ENCODE data around the gene LYRM4. TPM values are rescaled to one million over a fixed set of nuclear protein-coding genes. Genes with fewer than 3 reads are reported as not detected.
A peak's percentile ranks its signal among the peaks of the same experiment; 100 is the strongest.

The LYRM4 gene
- total RNA-seq, 1 donor from 2014 or later: 20.4 TPM

DNA sequence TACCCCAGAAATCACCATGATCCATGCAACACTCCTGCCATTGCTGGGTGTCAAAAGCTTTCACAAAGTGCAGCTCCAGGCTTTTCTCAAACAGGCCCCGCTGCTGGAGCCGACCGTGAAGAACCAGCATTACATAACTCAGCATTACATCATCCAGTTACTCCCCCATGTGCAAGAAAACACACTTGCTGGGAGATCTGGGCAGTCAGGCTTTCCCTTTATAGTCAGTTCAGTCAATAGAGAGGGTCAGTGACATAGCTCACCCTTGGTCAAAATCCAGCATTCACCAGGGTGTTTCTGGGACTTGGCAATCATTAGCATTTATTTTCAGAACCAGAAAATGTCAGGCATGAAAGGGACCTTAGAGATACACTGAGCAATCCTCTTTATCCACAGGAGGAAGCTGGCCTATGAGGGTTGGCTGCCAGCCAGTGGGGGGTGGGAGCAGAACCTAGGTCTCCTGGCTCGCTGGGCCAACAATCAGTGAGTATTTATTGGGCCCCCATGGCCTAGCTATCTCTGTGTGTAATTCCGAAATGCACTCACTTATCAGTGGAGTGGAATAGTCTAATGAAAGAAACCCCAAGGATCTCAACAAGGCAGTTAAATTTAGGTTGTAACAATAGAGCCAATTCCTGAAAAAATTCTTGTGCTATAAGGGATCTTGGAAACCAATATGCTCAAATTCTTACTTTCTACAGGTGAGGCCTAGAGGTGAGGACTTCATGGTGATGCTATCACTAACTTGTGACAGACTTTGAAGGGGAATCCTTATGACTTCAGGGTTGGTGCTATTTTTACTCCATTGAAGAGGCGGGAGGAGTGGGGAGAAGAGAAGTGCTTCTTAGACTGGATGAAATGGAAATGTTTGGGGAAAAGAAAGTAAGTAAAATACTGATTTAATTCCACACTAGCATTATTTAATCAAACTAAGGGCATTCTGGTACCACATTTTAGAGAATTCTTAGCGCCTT is 54.6 kb downstream of the LYRM4 start:
- no peak for DNase-seq (ENCODE audit: low read depth, low spot score)

DNA sequence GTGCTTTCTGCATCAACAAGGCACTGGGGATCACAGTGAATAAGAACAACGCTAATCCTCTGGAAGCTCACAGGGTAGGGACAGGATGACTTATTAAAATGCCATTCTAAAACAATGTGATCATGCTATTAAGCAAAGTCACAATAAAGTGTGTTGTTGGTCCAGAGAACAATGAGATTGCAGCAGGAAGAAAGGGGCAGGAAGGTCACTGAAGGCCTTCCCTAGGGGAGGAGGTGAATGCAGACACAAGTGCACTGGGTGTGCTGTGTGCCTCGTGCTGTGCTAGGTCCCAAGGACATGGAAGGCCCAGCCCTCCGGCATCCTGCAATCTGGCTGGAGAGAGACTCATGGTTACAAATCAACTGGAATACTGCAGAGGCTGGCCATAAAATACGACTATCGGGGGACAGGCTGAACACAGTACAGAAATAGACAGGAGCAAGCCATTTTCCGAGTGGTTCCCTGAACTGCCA is 55.7 kb downstream of the LYRM4 start:
- no peak for DNase-seq (ENCODE audit: low read depth, low spot score)

DNA sequence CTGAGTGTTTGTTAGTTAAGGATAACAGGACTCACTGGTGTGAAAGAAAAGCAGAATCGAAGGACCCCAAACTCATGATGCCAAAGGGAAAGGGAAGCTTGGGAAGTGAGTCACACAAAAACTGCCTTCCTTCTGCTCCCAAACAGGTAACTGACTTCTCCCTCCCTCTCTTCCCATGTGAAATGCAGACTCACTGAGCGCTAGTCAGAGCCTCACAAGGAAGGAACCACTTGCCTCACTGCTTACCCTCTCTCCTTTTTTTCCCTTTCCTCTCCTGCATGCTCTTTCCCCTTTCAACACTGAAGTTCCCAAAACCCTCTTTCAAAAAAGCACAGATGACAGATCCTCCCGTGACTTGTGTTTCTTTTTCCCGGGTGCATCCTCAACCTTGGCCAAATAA is 56.4 kb downstream of the LYRM4 start:
- DNase-seq (ENCODE audit: low read depth, low spot score): no peak

DNA sequence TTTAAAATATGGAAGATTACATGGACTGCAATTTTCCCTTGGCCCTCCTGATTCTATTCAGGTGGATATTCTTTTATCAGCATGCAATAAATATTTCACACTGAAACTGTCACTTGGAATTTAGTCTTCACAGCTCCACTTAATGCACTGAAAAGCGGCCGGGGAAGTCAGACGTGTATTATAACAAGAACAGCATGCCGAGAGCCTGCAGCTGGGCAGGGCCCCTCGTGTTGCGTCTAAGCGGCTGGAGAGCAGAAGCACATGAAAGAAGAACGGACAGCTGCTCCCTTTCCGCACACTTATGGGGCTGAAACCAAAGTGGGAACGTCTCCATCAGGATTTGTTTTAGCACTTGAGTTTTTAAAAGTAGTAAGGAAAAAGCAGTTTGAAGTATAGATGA is 57.2 kb downstream of the LYRM4 start:
- DNase-seq (ENCODE audit: low read depth, low spot score): no peak

DNA sequence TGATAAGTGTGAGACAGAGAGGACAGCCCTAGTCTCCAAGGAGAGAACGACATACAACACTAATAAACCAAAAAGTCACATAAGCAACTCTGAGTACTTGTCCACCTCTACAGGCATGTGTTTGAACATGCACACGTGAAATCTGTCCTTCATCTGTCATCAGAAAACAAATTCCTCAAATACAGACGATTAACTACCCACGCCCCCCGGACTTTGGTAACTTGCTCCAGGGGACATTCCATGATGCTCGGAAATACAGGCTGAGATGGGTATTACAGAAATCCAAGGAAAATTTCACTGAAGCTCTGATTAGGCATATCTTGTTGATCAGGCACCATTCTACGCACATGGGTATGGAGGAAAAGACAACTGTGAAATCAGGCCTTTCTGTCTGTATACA is 57.8 kb downstream of the LYRM4 start:
- no peak for DNase-seq (ENCODE audit: low read depth, low spot score)

DNA sequence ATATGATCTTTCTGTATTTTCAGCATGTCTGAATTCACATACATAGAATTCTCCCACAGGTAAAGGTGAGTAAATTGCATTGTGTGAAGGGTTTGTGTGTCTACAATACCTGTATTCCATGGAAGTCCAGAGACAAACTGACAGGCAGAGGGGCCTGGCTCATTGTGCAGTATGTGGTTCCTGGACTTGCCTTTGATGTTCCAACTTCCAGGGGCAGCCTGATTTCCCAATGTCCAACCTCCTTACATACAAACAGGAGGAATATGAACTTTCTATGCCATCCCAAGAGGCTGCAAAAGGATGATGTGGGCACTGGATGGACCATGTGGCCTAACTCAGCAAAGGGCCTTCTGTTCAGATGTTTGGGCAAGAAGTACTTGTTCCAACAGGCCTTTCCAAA is 58.5 kb downstream of the LYRM4 start:
- DNase-seq (ENCODE audit: low read depth, low spot score): no peak

DNA sequence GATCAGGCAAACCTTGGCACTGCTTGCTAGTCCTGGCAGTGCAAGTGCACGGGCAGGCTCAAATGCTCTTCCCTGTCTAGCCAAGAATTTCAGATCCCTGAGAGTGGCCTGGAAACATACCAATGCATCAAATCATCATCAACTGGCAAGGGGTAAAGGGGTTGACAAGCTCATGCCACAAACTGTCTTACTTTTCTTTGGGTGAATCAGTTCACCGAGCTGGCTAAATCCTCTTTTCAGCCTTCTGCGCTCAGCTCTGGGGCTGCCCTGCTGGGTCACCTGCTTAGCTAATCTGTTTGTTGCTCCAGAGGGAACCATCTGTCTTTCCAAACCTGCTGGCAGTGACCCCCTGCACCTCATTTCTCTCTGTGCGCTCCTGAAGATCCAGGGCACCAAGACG is 59.5 kb downstream of the LYRM4 start:
- DNase-seq (ENCODE audit: low read depth, low spot score): no peak

DNA sequence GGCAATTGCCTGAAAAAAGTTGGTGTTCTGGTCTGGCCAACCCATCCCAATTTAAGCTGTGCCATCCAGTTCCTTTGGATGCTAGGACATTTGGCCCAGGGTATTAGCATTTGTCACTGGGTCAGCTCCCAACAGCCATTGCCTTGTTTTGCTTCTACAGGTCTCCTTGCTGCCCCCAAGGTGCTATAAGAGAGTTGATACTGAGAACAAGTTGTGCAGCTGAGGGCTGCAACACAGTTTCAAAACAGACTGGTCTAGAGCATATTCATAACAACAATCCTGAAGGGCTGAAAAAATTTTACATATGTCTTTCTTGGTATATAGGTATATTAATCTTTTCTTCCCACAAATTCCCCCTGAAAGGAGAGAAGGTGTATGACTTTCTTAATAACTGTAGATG is 61.0 kb downstream of the LYRM4 start:
- DNase-seq (ENCODE audit: low read depth, low spot score): no peak

DNA sequence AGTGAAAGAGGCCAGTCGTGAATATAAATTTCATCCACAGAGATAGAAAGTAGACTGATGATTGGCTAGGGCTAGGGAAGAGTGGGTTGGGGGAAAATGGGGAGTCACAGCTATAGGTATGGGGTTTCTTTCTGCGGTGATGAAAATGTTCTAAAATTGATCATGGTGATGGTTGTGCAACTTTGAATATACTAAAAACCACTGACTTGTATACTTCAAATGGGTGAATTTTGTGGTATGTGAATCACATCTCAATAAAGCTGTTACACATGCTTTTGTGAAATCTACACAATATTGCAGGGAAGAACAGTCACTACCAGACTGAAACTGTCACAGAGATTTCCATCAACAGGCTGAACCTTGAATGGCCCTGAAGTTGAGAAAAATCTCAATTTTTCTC is 61.5 kb downstream of the LYRM4 start:
- DNase-seq (ENCODE audit: low read depth, low spot score): no peak

DNA sequence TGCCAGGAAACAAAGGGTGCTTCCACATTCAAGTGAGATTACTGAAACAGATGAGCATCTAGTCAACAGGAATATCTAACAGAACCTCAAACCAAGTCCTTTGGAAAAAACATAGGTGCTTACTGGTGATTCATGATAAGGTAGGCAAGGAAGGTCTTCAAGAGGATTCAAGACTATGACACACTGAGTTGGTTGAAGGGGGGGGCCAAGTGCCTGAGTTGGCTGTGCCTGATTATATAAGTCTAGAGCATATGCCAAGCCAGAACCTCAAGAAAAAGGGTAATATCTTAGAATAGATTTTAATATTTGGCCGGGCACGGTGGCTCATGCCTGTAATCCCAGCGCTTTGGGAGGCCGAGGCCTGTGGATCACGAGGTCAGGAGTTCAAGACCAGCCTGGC is 63.7 kb downstream of the LYRM4 start:
- no peak for DNase-seq (ENCODE audit: low read depth, low spot score)

DNA sequence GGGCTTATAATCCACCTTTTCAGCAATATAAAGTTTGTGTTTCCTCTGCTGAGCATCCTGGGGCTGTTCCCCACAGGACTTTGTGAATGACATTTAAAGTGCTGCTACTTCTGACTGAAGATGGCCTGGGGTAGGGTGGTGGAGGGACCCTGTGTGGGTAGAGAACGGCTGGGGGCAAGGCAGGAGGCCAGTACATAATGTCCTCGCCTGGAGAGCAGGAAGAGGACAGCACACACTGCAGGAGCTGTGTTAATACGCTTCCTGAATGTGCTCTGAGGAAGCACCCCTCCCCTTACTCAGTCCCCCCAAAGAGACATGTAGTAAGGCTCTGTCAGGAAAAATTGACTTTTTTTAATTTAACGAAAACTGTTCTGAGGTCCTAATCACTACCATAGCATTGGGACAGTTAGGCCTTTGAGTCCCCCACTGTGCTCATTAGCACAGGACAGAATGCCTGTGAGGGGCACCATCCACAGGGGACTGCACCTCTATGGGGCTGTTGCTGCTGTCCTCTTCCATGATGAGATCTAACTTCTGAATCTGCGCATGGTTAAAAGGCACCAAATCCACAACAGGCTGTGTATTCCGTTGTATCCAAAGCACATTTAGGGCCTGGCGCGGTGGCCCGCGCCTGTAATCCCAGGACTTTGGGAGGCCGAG is 68.5 kb downstream of the LYRM4 start:
- DNase-seq (ENCODE audit: low read depth, low spot score): no peak

DNA sequence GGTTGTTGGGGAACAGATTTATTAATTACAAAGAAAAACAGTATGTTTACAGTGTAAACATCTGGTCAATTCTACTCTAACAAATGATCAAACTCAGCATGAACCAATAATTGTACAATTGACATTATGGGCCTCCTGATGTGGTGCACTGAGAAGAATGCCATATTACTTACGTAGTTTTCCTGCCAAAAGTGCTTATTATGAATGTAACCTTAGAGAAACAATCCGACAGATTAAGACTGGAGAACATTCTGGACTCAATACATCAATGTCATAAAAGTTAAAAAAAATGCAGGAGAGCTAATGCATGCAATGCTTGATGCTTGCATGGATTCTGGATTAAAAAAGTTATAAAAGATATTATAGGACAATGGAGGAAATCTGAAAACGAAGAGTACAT is 69.0 kb downstream of the LYRM4 start:
- no peak for DNase-seq (ENCODE audit: low read depth, low spot score)

DNA sequence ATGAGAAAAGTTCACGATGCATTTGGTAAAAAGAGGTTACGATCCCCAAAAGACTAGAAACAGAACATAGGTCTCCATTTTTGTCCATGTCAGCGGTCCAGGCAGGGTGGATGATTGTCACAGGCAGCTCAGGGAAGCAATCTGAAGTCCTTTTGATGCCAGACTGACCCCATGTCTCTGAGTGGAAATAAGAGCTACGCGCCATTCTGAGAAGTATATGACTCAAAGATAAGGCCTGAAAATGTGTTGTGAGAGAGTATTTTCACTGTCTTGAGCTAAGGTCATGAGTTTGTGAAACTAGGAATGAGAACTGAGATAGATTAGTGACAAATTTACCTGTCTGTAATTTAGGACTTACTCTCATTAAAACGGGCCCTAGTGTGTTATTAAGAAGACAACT is 69.5 kb downstream of the LYRM4 start:
- no peak for DNase-seq (ENCODE audit: low read depth, low spot score)

DNA sequence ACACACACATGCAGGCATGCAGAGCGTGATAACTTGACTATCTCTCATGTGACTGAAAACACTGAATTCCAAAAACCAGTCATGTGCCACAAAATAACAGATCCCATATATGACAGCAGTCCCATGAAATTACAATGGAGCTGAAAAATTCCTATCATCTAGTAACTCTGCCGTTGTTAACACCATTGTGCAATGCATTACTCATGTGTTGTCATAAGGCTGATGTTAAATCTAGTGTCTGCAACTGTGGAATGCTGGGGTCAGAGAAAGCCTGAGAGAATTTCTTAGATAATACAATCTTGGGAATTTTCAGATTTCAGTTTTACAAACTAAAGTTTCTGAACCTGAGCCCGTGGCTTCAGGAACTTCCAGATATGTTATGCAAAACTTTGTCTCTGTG is 70.2 kb downstream of the LYRM4 start:
- DNase-seq (ENCODE audit: low read depth, low spot score): peak; percentile 78

DNA sequence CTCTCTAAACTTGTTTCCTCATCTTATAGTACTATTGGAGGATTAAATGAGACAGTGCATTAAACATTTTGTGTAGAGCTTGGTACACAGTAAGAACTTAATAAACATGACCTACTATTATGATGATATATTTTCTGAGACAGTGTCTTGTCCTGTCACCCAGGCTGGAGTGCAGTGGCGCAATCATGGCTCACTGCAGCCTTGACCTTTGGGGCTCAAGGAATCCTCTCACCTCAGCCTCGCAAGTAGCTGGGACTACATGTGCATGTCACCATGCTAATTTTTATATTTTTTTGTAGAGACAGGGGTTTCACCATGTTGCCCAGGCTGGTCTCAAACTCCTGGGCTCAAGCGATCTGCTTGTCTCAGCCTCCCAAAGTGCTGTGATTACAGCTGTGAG is 72.1 kb downstream of the LYRM4 start:
- DNase-seq (ENCODE audit: low read depth, low spot score): no peak

DNA sequence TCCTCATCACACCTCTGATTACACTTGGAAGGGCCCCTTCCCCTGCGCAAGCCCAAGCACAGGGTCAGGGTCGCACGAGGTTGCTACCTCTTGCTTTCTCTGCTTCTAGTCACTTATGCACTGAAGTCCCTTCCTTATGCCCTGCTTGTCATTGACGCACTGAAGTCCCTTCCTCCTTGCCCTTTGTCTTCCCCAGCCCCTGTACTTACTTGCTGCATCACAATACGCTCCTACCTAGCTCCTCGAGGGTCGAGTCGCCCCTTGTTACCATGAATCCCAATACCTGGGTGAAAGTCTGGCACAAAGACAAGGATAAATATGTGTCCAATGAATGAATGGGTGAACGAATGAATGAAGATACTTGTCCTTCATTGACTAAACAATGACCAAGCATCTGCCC is 75.9 kb downstream of the LYRM4 start:
- DNase-seq (ENCODE audit: low read depth, low spot score): no peak

DNA sequence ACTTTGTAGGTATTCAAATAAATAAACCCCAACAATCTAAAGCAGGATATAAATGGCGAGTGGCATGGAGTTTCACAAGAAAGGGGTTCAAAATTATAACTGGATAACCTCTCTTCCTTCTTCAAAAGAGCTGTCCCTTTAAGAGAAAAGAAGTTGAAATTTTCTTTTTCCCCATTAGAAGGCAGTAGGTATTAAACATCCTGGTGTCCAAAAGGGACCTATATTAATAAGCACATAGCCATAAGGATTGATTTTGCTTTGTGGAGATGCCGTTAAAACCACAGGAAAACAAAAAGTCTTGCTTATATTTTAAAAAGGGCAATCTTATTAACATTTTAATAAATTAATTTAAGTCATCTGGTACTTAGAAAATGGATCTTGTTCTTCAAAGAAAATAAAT is 76.5 kb downstream of the LYRM4 start:
- no peak for DNase-seq (ENCODE audit: low read depth, low spot score)

DNA sequence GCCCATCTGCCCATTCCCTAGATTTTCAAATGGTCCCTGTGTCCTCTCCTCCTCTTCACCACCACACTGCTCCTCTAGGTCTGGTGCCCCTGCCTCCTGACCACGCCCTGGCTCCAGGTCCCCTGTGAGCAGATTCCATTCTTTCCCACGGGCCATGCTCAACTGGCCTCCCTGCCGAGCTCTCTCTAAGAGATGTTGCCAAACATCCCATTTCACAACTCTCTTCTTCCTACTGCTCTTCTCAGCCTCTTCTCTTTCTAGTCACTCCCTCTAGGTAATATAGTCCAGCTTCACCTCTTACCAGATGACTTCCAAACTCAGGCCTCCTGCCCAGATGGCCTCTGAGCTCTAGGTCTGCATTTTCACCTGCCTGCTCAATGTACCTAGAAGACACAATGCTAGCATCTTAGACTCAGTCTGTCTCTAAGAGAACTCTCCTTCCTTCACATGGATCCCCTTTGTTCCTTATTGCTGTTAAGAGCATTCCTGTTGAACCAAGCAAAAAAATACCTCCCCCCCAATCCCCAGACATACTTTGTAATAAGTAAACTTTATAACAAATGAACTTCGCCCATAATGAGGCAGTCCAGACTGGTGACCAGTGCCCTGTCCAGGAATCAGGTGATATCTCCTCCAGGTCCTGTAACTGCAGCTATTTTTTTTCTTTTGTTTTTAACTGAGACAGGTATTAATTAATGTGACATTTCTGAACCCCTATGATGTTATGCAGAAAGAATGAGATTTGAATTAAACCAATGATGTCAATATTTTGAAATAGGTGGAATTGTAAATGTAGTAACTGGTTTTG is 79.0 kb downstream of the LYRM4 start:
- DNase-seq (ENCODE audit: low read depth, low spot score): no peak

DNA sequence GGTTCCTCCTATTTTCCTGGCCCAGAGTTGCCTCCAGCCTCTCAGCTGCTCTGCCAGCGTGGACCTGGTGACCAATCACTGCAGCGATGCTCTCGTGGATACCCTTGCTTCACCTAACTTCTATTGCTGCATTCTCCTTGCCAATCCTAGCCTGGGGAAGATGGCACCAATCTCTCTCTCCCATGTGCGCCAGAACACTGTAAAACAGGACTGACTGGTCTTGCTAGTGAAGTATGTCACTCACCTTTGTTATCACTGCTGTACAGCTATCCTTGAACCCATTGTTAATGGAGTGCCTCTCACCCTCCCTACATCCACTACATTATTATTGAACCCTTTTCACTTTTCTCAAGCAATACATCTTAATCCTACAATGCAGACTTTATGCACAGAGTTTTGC is 80.1 kb downstream of the LYRM4 start:
- DNase-seq (ENCODE audit: low read depth, low spot score): no peak

DNA sequence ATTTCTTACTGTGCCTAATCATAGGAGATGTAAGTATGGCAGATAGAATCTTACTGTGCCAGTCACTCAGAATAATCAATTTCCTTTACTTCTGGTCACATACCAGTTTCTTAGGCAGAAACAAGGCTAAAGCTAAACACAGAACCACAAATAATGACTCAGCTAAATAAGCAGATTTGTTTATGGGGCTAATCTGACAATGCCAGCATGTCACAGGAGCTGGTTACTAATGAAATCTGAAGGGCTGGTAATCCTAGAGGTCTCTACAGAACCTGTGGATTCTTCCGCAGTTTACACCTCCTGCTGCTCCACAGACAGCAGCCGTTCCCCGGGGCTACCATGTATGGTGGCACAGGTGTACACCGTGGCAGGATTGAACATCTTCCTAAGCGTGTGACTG is 80.8 kb downstream of the LYRM4 start:
- no peak for DNase-seq (ENCODE audit: low read depth, low spot score)

DNA sequence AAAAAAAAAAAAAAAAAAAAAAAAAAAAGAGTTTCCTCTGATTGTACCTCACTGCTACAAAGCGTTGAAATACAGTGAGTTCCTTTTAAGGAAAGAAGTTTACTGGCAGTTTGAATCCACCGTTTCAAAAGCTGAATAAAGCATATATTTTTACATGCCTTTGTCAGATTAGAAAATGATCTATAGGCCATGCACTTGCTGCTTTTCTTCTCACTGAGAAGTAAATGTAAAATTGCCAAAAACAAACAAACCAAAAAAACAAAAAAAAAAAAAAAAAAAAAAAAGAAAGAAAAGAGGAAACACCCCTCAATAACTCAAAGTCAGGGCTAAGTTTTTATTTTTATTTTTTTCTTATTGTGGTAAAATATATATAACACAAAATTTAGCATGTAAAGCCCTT is 81.9 kb downstream of the LYRM4 start:
- DNase-seq (ENCODE audit: low read depth, low spot score): no peak

DNA sequence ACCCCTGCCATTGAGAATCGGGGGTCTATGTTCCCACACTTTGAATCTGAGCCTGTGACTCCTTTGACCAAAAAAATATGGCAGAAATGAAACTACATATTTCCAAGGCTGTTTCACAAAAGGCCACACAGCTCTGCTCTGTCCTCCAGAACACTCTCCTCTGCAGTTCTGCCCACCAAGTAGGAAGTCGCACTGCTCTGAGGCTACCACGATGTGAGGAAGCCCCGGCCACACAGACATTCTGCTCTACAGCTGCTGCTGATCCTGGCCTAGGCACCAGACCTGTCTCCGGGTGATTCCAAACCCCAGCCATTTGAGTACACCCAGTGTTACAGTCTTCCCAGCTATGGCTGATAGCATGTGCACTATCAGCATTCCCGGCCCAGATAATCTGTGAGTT is 85.1 kb downstream of the LYRM4 start:
- no peak for DNase-seq (ENCODE audit: low read depth, low spot score)

All from pulmonary artery endothelial cell (primary cell).